GM11168 (cell line): ENCODE data around the gene ZBTB14.

ENCODE experiments used
- in situ Hi-C: fragments of 300-500 bp; cut with MboI; formaldehyde crosslinking; loops from one replicate; pipeline ENCODE4 v1.12.0; 2022; ENCODE audit warnings: low sequenced_read_pairs; ENCODE audit not compliant: unreplicated experiment

Gene ZBTB14, protein sequence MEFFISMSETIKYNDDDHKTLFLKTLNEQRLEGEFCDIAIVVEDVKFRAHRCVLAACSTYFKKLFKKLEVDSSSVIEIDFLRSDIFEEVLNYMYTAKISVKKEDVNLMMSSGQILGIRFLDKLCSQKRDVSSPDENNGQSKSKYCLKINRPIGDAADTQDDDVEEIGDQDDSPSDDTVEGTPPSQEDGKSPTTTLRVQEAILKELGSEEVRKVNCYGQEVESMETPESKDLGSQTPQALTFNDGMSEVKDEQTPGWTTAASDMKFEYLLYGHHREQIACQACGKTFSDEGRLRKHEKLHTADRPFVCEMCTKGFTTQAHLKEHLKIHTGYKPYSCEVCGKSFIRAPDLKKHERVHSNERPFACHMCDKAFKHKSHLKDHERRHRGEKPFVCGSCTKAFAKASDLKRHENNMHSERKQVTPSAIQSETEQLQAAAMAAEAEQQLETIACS

DNA sequence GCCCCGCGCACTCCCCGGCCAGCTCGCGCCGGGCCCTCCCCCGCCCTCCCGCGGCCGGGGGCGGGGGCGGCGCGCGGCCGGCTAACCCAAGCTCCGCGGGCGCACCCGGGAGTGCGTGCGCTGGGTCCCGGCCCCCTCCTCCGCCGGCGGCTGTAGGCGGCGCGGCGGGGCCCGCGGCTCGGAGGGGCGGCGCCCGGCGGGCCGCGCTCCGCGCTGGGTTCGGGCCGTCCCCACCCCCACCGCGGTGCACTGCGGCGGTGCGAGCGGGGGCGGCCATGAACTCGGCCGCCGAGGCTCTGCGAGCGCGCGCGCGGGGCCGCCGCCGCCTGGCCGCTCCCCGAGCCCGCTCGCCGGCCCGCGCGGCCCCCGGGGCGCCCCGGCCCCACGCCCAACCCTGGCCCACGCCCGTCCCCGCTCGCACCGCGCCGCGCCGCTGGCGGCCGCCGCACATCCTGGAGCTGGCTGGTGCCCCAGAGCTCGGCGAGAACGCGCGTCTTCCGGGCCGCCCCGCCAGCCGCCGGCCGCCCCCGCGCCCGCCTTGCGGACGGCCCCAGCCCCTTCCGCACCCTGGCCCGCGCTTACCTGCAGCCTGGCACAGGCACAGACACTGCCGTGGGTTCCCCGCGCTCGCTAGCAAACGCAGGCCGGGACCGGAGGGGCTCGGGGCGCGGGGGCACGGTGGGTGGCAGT, at the start of gene ZBTB14:
ZBTB14 (minus strand) TSS at position 496 of the 690 bp plus-strand sequence. CDS start 2,480 bp downstream, outside the sequence.
- in situ Hi-C loops = no loop called here

DNA sequence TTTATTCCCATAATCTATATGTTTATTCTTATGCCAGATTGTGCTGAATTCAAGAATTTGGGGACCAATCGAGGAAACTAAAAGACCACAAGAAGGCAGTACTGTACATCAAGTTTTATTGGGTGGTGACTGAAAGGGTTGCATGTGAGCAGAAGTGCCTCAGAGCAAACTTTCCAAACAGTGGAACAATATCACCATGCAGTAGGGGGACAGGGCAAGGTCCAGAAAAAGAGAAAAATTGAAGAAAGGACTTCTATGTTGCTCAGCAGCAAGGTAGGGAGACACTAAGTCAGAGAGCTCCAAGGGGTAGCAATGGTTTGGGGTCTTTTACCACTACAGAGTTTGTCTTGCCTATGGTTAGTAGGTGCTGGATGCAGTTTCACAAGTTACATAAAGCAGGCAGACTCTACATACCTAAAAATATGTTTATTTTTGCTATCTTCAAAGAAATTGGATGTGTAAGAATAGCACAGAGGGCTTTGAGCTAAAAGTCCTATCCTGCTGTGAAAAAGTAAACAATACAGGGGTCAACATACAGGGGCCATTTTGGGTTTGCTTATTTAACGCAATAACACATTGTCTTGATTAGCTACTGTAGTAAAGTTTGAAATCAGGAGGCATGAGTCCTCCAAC, 43.8 kb upstream of the ZBTB14 start:
- in situ Hi-C loops = no loop called here

DNA sequence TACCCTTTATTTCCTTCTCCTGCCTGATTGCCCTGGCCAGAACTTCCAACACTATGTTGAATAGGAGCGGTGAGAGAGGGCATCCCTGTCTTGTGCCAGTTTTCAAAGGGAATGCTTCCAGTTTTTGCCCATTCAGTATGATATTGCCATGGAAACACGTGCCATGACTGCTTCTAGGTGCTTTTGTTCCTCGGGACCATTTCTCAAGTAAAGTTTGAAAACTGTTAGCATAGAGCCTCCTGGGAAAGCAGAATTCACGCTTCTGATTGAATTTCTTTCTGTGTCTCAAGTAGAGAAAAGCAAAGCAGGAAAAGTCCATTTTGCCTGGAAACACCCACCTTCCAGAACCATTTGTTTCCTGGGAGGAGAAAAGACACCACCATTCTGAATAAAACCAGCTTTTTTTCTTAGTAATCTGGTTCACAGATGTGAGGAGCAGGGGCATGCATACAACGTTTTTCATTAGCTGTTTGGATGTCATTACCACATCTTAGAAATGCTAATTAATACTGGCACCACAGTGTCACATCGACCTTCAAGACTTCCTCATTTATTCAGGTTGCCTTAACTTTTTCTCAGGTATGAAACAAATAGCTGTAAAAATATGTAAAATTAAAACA, 39.0 kb upstream of the ZBTB14 start:
- in situ Hi-C loops = no loop called here

DNA sequence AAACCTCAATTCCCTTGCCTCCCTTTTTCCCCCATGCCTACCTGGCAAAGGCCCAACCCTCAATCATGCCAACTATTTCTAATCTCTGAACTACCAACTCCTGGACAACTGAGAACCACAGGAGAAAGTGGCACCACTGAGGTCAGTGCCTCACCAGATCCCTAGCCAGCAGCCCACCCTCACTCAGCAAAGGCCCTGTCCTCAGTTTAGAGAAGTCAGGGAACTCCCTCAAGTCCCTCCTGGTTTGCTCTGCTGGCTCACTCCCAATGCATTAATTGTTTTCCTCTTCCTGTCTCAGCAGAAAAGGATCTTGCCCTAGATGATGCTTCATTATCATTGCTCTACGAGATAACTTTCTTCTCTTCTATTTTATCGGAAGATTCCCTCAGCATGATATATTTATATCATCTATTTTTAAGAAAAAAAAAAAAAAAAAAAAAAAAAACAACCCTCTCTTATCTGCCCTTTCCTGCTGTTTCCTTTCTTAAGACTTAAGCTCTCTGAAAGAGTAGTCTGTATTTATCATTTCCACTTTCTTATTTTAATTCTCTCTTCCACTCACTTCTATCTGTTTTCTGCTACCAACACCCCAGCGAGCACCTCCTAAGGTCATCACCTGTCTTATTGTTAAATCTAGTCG, 22.7 kb upstream of the ZBTB14 start:
- in situ Hi-C loops = no loop called here

DNA sequence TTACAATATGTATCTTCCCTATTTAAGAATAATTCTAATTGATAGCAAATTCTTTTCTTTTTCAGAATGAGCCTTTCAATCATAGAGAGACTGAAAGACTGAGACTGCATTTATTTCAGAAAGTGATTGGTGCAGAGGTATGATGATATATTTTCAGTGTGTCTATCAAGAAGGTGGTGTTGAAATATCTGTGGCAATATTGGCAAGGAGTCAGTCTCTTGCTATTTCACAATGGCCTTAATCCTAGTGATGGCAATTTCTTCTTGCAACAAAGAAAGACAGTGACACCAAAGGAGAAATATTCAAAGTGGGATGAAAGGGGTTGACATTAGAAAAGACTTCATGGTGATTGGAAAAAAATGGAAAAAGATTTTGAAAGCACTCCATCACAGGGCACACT, 21.7 kb upstream of the ZBTB14 start:
- in situ Hi-C loops = no loop called here

DNA sequence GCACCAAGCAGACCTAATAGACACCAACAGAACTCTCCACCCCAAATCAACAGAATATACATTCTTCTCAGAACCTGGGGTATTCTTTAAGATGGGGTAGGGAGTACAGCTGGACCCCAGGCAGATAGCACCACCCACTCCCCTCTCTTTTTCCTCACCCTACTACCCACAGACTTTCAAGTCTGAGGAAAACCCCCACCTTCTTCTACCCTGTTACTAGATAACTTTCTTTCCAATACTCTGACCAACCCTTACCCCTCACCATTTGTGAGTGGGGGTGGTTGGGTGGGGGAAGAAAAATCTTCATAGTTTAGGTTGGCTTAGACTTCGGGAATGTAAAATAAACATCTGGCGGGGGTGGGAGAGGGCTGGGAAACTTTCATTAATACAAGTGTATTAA, 20.3 kb upstream of the ZBTB14 start:
- in situ Hi-C loops = no loop called here

DNA sequence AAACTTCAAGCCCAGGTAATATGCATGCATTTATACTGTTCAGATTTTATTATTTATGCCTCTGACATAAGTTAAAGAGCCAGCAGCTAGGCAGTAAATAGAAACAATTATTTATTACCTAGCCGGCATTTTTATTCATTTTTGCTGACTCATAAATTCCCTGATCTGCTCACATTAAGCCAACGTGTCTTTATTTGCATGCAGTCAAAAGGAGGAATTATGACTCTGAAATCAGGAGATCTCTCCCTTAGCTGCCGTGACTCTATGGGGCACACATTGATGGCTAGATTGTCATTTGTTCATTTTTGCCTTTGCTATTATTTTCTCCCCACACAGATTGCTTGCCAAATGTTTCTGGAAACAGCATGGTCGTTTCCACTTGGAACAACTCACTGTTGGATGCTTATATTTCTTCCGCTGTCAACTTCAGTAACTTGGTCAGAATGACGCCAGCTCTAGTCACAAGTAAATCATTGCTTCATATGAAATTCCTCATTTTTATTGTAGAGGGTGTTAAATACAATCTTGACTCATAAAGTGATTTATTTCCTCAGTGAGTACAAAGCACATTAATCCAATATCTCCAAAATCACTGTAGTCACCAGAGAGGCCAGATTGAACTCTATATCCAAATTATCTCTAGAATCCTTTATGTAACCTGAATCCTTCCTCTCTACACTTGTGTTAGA, 15.9 kb upstream of the ZBTB14 start:
- in situ Hi-C loops = no loop called here

DNA sequence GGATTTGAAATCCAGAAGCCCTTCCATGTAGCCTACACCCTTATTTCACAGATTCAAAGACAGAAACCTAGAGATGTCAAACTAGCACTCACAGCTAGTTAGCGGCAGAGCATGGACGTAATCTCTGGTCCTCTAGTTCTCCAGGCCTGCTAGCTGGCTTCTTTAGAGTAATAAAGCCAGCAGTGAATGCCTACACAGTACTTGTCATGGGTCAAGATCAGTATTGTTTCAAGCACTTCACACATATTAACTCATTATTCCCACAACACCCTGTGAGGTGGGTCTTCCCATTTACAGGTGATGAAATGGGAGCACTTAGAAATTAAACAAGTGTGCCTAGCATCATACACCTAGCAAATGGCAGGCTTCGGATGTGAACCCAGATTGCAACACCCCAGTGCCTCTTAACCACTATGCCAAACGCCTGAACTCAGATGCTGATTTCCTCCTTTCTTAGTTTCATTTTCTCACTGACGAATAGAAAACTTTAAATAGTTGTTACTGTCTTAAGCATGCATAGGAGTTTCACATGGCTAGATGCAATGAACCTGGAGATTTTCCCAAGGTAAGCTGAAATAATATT, 14.5 kb upstream of the ZBTB14 start:
- in situ Hi-C loops = no loop called here

DNA sequence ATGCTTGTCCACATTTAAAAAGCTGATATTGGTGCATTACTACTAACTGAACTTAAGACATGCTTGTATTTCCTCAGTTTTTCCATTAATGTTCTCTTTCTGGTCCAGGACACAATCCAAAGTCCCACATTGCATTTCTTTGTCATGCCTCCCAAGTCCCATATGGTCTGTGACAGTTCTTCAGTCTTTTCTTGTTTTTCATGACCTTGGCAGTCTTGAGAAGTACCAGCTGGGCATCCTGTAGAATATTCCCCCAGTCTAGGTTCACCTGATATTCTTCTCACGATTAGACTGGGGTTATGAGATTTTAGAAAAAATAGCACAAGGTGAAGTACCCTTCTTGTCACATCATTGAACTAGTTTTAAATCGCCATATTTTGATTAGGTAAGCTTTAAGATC, 10.3 kb upstream of the ZBTB14 start:
- in situ Hi-C loops = no loop called here

DNA sequence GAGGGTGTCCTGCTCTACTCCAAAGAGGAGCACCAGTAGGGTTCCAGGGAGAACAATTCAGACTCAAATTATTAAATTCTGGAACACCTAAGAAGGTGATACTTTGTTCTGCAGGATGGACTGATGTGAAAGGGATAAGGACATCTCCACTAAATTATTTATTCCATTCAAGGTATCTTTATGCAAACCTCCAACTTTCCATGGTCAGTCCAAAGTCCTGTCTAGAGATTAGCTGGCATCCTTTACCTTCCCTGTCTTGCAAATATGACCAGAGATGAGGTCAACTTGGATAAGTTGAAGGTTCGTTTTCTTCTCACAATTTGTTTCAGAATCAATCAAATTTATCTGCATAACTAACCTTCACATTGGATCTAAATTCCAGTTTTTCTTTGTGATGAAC, 8.7 kb upstream of the ZBTB14 start:
- in situ Hi-C loops = no loop called here

DNA sequence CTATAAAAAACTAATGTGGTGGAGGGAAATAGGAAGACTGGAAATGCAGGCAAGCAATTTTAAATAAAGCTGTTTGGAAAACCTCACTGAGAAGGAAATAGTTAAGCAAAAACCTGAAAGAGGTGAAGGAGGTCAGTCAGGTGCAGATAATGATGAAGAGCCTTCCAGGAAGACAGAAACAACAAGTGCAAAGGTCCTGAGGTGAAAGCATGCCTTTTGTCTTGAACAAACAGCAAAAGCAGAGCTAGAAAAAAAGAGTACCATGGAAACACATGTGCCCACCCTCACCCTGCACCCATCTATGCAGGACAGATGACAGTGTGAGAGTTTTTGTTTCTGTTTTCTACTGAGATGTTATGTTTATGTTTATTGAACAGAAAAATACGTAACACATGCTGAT, 8.1 kb upstream of the ZBTB14 start:
- in situ Hi-C loops = no loop called here

DNA sequence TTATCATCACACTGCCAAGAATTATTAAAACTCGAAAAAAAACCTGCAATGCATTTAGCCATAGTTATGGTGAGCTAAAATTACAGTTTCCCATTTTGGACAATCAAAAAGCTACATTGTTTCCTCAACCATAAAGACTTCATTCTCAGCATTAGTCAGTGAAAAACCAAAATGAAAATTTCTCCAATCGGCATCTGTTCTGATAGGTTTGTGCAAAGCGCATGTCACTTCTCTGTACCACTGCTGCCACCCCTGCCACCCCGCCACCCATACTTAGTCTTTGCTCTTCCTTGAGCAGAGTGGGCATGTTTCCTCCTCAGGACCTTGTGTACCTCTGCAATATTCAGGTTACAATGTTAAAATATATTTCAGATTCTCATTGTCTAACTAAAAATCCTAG, 7.1 kb upstream of the ZBTB14 start:
- in situ Hi-C loops = no loop called here

DNA sequence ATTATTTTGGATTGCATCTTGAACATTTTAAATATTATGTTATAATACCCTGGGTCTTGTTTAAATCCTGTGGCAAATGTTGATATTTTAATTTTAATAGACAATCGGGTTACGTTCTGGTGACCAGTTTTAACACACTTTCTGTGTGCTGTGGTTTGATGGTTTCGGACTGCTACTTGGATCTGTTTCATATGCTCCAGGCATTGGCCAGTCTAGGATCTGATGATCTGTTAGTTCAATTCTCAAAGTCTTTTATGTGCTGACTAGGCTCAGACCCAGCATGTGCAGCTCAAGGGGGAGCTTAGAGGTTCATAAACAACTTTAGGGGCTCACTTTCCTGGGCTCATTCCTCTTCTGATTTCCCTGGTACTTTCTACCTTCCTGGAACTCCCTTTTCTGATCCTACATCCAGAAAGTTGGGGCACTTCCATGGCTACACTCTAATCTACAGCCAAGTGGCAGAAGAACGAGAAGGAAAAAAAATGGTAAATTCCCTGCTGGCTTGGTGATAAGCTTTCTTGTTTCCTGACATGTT, 5.0 kb upstream of the ZBTB14 start:
- in situ Hi-C loops = no loop called here

DNA sequence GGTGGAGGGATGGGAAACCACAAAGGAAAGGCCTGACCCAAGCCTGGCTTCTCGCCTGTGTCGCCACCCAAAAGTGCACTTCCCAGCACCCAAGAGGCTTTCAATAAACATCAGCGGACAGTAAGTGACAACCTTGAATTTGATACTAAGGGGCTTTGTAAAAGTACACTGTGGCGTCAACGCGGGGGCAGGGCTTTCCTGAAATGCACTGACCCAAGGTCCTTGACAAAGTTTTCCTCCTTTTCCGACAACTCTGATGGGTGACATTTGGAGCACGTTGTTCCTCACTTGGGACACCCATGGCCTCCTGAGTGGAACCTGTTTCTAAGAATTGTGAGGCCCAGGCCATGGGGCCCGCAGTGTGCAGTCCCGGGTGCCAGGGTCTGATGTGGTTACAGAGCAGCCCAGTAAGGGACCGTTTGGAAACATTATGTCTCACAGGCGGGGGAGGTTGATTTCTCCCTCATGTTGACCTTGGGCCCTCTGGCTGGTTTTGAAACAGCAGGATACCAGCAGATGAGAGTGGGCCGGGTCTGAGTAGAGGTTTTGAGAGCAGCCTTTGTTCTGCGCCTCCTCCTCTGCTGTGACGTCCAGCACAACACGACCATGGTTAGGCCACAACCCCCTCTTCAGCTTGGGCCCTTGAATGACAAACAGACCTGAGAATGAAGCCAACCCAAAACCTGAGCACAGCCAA, 2.8 kb upstream of the ZBTB14 start:
- in situ Hi-C loops = no loop called here

DNA sequence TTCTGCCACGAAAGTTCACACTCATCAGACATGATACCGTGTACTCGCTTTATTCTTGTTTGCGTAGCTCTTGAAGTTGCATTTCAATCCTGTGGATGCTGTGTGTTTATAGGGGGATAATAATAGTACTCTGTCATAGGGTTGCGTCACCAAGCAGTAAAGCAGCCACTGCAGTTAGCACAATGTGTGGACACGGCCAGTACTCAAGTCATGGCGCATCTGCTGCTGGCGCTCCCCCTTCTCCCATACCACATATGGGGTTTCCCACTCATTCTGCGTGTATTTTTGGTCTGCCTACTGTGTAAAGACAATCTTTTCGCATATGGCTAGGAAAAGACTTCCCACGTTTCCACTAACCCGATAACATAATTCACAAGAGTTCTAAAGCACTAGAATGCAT, 2.1 kb upstream of the ZBTB14 start:
- in situ Hi-C loops = no loop called here

DNA sequence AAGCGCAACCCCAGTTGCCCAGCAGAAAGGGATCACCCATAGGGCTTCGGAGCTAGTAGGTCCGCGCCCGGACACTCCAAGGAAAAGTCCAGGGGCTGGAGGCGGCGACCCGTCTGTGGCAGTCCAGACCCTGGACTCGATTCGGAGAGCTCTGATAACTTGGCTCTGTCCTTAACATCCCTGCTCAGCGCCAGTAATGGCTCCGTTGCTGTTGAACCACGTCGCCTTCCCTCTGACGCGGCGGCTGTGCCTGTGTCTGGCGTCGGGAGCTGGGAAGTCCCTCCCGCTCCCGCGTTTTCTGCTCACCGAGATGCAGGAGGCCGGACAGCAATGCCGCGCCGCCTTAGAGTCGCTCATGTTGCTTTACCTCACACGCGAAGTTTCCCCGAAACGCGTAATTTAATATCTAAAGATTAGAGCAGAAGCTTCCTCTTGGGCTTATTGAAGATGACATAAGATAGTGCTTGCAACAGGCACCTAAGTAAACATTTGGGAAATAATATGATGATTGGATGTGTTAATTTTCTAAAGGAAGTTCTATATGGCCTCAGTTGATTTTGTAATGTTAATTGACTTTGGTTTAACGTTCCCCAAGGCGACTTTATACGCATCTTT, 1.3 kb upstream of the ZBTB14 start:
- in situ Hi-C loops = no loop called here

DNA sequence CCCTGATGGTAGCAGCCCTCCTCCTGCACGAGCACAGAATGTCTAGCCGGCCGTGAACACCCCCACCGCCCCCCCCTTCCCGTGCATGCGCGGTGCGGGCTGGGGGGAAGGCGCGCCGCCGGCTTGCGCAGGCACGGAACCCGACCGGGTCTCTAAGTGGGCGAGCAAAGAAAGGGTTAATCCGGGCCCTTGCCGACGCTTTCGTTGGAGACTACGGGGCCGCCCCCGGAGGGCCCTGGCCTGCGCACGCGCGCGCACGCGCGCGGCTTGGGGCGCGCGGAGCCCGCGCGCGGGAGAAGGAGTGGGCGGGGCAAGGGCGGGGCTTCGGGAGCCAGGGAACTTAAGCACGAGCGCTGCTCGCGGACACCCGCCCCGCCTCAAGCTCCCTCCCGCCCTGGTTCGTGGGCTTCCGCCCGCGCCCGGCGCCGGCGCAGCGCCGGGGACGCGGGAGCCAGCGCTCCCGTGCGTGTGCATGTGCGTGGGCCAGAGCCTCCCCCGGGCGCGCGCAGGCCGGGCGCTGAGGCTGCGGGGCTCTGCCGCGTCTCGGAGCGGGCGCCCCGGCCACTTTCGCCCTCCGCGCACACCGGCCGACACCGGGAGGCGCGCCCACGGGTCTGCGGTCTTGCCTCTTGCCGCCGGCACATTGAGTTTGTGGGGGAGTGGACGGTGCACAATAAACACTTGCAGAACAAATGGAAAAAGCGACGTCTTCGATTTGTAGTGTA, 617 bp upstream of the ZBTB14 start:
- in situ Hi-C loops = no loop called here
